GM19328 (cell line): ENCODE results near the gene HIVEP3.

Experiments used
- ATAC-seq: cut with Tn5 transposase; IDR thresholded peaks from one replicate; pipeline ENCODE4 v1.9.1; 2021; ENCODE audit warnings: mild to moderate bottlenecking, moderate library complexity; ENCODE audit not compliant: unreplicated experiment

HIVEP3 gene

DNA sequence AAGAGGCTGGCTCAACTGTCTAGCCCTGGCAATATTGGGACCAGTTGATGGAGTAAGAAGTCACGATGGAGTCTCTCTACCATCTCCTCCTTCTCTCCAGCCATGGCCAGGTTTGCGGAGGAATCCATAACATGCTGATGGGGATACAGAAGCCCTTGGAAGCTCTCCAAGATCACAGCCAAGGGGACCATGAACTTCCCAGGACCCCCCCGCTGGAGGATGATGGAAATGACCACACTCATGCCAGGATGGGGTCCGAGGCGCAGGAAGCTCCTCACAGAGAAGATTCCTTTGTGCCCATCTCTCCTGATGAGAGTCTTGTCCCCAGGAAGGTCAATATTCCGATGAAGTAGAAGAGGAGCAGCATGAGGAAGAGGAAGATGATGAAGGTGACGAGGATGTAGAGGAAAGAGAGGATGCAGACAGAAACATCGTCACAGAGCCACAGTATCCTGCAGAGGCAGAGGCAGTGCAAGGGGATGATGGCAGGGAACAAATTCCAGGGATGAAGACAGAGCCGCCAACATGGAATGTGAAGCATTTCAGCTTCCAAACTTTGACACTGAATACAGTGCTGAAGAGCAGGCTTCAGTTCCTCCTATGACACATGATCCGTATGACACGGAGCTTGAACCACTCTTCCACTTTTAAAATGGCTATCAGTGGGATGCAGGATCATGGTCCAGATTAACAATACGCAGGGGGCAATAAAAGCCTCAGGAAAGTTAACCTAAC lies 376.4 kb downstream of the HIVEP3 start:
- no peak for ATAC-seq

DNA sequence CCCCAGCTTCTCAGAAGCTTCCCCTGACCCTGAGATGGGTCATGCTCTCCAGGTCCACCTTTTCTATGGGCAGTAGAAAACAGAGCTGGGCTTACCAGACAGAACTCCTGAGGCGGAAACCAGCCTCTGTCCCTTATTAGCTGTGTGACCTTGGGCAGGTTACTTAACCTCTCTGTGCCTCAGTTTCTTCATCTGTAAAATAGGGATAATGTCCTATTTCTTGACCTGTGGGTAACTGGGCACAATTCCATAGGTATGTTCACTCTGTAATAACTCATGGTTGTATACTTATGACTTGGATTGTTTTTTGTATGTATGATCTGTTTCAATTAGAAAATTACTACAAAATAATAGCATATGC lies 377.1 kb downstream of the HIVEP3 start:
- ATAC-seq, result no peak

DNA sequence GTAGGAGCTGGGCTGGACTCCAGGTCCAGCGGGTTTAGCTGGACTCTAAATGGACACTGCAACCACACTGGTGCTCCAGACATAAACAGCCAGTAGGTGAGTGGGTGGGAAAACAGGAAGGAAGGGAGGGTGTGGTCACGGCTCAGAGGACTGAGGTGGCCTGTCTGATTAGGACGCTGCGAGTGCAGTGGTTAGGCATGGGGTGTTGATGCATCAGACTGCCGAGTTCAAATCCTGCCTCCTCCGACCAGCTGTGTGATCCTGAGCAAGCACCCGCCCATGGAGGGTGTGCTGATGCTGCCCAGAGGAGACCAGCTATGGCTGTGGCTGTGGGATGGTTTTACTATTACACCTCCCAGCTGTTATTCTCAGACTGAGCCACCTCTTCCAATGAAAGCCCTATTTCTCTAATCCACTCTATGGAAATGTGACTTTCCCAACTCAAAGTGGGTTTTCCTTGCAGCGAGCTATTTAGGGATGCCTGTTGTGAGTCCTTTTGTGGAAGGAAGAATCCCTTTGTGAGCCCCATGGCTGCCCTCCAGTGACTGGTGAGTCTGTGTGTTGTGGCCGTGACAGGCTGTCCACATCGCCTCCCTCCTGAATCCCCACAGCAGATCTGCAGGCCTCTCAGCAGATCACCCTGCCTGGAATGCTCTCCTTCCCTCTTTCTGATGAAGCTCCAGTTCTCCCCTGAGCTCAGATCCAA lies 377.7 kb downstream of the HIVEP3 start:
- no peak for ATAC-seq

DNA sequence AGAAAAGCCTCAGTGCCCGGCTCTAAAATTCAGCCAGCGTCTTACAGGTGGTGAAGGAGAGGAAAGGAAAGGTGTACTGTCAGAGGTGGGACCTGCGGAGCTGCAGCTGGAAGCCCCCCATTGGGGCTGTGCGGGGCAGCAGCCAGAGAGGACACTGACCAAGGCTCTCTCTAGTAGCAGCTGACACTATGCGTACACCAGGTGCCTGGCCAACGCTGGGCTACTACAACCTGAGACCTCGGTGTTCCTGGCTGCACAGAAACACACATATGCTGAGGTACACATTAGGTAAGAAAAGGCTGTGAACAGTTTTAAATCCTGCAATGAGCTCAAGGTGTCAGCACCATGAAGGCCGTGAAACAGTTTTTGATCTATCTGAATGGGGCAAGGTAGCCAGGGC lies 378.7 kb downstream of the HIVEP3 start:
- ATAC-seq, result no peak

DNA sequence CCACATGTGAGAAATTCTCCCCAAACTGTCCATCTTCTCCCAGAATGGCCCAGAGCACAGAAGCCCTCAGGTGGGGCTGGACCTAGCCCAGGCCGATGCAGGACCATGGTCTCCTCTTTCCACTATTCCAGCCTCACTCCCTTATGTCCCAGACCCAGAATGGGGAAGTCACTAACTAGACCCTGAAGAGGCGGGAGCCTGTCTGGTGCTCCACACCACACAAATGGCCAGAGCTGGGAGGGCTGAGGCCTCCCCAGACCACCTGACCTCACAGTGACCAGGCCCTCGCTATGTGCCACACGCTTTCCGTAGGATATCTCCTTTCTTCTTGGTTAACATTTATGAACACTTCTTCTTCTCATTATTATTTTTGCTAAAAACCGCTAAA lies 379.3 kb downstream of the HIVEP3 start:
- no peak for ATAC-seq

DNA sequence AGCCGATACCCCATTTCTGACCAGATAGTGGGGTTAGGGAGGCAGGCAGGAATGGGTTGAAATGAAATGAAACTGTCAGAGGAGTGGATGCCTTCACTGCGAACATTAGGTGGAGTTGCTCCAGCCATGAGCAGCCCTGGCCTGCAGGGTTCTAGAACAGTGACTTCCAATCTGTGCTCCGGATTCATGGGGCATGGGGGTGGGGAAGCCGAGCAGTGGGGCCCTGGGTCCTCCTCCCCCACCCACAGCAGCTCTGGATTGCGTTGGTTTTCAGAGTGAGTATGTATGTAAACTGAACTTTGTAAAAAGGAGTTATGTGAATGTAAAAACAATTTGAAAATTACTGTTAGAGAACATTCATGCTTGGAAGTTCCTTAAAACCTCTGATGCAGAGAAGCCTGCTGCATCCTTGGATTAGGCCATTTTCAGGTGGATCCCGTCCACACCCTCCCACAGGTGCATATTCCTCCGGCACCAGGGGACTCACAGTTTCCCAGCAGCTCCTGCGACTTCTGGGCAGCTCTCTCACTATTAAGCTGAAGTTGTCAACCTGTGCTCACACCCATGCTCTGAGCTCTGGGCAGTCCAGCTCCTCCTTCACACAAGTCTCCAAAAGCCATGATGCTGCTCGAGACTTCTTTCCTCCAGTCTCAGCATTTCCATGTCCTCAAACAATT lies 379.8 kb downstream of the HIVEP3 start:
- no peak for ATAC-seq

DNA sequence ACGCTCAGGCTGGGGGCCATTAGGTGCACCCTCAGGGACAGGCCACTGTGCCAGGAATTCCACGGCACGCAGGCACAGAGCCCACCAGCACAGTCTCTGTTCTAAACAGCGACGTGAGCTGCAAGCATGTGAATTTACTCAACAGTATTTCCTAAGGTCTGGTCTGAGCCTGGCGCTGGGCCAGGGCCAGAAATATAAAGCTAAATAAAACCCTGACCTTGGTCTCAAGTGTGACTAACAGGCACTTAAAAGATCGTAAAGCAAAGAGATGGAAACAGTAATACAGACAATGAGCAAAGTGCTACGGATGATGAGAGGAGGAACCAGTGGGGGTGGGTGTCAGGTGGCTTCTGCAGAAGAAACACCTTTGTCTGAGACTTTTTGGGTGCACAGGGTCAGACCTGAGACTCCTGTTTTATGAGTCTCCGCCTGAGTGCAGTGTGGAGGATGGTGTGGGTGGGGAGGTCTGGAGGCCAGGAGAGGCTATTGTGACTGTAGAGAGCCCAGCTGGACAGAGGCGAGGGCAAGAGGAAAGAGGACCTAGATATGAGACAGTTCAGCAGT lies 380.9 kb downstream of the HIVEP3 start:
- no peak for ATAC-seq

DNA sequence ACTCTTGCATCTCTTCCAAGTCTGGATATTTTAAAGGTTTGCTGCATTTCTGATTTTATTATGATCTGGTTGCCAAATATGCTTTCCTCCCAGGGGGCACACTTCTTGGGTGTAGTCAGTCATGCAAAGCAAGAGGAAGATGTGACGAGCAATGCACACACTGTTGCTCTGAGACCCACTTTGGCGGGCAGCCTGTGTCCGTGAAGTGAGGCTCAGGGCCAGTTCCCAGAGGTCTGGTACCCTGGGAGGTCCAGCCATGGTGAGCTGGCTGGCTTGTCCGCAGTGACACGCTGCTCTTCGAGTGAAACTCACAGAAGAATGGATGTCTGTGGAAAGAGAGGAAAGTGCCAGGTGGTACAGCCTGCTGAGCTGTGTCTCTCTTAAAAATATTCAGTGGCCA lies 381.5 kb downstream of the HIVEP3 start:
- ATAC-seq, result no peak

DNA sequence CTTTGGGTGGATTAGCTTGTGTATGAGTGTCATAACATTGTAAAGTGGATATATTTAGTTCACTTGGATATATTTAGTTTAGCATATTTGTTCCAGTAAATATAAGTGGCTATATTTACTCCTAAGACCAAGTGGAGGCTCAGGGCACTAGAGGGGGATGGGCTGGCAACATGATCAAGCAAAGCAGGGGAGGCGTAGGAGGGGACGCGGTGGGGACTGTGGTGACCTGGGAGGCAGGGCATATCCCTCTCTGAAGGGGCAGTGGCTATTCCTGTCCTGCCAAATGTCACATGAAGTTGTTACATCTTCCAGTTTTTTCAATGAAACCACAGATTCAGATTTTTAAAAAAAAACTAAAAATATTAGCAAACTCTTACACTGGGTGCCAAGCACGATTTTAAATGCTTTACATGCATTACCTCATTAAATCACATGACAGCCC lies 382.3 kb downstream of the HIVEP3 start:
- no peak for ATAC-seq

DNA sequence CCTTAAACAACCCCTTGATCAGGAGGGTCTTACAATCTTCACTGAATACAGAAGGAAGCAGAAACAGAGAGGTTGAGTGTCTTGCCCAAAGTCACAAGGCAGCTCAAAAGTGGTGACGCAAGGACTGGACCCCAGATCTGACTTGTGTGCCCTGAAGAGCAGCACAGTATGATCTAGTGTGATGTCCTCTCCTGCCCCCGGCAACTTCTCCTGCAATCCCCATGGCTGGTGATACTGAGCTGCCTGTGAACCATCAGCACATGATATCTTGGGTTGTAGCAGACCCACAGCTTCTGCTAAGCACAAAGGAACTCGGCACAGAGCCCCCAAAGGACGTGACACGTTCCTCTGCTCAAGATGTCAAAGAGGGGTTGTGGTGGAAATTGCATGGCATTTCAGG lies 383.0 kb downstream of the HIVEP3 start:
- no peak for ATAC-seq

DNA sequence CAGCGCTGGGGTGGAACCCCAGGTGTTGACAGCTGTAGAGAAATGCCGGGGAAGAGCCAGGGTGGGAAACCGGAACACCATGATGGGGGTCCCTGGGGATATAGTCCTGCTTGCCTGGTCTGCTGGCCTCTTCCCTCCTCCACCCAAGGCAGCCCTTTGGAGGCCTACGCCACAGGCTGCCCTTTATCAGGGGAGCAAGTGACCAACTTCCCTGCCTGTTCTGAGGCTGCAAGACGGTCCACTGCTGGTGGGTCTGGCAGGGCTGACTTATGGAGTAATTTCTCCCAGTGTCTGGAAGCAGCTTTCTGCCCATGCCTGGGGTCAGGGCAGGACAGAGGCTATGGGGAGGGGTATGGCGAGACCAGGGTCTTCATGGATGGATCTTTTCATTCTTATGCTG lies 383.4 kb downstream of the HIVEP3 start:
- ATAC-seq, result no peak

DNA sequence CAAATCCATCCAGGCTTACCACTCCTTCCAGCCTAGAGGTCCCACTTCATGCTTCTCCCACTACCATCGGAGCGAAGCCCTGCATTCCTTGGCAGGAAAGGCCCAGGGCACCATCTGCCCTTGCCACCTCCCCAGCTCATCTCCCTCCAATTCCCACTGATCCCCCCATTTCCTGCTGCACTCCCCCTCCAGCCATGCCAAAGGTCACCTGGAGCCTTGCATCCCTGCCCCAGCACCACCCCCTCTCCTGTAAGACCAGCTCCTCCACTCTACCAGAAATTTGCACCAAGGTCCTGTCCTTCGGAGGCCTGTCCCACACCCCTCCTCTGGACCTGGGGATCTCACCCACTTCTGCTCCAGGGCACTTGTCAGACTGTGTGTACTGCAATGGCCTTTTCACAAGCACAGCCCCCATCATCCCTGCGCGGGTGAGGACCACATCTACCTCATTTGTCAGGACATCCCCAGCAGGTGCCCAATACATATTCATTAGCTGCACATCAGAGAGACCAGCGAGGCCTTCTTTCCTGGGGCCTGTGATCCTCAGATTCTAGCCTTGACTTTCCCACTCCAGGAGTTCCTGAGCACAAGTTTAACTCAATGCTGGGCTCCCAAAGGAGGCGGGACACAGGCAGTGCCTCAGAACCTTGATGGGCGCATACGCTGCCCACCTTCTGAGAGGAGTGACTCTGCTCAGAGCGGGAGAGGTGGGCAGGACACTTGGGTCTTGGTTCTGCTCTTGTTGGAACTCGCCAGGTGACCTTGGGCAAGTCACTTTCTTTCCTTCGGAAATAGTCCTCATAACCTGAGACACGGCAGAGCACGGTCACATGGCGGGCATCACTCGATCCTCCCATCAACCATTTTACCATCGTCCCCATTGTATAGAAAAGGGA lies 384.3 kb downstream of the HIVEP3 start:
- ATAC-seq, result no peak

DNA sequence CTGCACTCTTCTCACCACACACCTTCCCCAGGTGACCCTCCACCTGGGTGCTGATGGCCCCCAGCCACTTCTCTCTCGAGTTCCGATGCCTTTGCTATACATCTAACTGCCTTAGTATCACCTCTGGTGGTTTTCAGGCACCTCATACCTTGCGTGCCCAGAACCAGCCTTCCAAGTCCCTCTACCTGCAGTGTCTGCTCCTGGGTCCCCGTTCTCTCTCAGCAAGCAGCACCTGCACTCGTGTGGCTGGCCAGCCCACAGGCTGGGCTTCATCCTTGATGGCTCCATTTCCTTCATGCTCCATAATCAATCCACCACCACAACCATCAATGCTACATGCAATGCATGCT lies 385.0 kb downstream of the HIVEP3 start:
- ATAC-seq, result no peak

DNA sequence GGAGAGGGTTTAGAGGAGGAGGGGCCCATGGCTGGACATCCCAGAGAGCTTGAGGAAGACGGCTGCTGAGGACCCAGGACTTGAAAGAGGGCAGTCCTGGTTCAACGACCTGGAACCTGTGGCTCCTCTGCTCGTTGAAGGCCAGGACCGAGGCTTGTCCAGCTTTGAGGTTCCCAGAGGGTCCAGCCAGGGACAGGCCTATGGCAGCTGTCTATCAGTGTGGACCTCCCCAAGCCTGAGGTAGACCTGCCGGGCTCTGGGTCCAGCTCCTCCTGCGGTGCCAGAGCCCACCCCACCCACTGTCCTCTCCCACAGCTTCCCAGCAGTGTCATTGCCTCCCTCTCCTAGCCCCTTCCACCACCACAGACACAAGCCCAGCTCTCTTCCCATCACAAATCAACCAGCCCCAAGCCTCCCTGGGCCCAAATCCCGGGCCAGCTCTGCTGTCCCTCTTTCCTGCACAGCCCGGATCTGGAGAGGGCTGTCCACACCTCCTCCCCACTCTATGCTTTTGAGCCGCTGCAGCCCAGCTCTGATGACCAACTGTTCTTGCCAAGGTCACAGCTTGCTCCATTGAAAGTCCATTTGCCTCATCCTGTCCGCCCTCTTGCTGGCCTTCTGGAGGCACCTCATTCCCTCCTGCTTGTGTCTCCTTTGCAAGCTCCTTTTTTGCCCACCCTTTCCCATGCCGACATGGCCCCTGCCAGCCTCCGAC lies 385.5 kb downstream of the HIVEP3 start:
- no peak for ATAC-seq

DNA sequence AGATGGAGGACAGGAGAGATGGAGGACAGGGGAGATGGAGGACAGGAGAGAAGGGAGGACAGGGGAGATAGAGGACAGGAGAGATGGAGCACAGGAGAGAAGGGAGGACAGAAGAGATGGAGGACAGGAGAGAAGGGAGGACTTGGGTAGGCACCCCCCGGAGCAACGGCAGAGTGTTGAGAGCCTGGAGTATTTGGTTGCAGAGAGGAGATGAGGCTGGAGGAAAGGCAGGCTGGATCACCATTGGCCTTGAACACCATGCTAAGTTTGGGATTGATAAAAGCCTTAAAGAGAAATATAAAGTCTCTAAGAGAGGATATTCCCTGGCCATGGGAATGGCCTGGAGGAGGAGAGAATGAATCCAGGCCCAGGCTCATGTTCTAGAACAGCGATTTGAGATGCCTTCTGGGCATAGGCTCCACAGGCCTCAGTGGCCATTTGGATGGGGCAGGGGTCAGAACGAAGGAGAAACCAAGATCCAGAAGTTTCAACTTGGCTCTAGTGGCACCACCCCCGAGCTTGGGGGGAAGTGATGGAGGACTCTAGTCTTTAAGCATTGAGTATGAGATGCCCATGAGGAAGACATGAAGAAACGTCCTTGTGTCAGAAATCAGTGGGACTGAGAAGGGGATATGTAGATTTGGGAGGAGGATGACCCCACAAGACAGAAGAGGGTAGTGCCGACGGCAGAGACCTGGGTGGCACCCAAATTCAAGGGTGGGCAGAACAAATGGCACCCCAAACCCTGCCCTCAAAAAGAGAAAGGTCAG lies 386.3 kb downstream of the HIVEP3 start:
- no peak for ATAC-seq

DNA sequence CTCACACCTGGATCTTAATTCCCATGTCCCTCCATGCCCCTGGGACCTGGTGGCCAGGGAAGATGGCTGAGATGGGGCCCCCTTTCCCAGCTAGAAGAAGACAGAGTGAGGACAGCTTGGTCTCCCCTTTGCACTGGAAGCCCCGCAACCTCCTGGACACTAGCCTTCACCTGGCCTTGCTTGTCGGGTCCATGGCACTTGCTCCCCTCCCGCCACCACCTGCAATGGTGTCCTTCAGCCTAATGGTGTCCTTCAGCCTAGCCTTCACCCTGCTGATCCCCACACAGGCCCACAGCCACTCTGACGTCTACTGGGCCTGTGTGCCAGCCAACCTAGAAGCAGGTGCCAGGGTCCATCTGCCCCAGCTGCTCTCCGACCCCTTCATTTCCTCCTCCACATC lies 388.3 kb downstream of the HIVEP3 start:
- ATAC-seq, result no peak

DNA sequence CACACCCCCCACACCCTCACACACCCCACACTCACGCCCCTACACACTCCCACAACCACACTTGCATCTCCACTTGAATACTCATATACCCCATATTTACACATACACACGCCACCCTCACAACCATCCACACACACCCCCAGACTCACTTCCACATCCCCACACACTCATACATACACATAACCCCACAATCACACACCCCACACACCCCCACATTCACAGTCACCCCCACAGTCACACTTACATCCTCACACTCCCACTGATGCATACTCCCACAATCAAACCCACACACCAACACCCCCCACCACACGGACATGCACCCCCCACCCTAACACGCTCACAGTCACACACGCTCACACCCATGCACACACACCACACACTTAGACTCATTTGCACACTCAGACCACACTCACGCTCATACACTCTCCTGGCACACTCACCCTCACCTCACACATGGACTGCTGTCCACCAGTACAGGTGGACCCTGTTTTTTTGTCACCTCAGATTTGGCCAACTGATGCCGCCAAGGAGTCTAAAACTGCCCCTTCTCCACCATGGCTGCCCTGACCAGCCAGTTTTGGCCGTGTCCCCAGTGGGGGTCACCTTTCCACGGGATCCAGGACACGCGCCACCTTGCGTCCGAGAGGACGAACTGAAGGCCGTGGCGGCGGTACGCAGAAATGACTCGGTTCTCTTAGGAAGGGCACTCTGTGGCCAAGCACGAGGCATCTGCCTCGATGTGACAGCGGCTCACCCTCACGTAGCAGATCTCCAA lies 388.9 kb downstream of the HIVEP3 start:
- ATAC-seq, result no peak

DNA sequence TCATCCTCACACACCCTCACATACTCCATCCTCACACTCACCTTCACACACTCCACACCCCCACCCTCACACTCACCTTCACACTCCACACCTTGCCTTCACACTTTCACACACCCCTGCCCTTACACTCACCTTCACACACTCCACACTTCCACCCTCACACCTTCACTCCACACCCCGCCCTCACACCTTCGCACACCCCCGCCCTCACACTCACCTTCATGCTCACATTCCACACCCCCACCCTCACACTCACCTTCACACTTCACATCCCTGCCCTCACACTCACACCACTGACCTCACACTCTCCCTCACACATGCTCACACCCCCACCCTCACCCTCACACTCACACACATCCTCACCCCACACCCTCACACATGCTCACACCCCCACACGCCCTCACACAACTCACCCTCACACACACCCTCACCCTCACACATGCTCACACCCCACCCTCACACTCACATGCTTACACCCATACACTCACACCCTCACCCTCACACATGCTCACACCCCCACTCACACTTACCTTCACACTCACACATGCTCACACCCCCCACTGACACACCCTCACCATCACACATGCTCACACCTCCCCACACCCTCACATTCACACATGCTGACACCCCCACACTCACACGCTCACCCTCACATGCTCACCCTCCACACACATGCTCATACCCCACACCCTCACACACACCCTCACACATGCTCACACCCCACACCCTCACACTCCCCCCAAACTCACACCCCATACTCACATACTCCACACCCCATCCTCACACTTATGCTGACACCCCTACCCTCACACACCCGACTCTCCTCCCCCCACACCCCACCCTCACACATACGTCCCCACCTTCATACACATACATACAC lies 389.8 kb downstream of the HIVEP3 start:
- ATAC-seq, result no peak
